ENCODE measurements around the gene LOXHD1.

LOXHD1 gene

GRCh38 chr18:46569211-46569610 is 87.8 kb downstream of the LOXHD1 start:
- H3K9ac ChIP-seq (ENCODE audit: low read length in 5 of 5), result no peak overlapping the region
- H3K4me1 ChIP-seq (ENCODE audit: control insufficient read depth in 5 of 5, insufficient read depth in 5 of 5, low read length in 5 of 5), result no peaks in the 10 kb centered on the region
- H3K36me3 ChIP-seq (ENCODE audit: control insufficient read depth in 5 of 5, insufficient read depth in 5 of 5, low read length in 5 of 5), result peaks cover 0 to 8% (median 4%) of the 10 kb centered on the region in 5 donors
- H3K9me3 ChIP-seq (ENCODE audit: control insufficient read depth in 5 of 5, low read length in 5 of 5), result no peaks in the 10 kb centered on the region
- H3K4me3 ChIP-seq (ENCODE audit: low read depth in 1 of 5, low read length in 5 of 5), result no peak overlapping the region
- H3K27me3 ChIP-seq (ENCODE audit: control insufficient read depth in 5 of 5, insufficient read depth in 4 of 5, low read length in 5 of 5), result no peaks in the 10 kb centered on the region
- H3K27ac ChIP-seq (ENCODE audit: low read depth, low read length), result no peak overlapping the region

GRCh38 chr18:46567196-46567595 is 89.8 kb downstream of the LOXHD1 start:
- Histone ChIP-seq H3K9me3 (ENCODE audit: control insufficient read depth in 5 of 5, low read length in 5 of 5) (no peaks in the 10 kb centered on the region), H3K4me1 (ENCODE audit: control insufficient read depth in 5 of 5, insufficient read depth in 5 of 5, low read length in 5 of 5) (peaks cover 0 to 3% (median 0%) of the 10 kb centered on the region in 5 donors), H3K9ac (ENCODE audit: low read length in 5 of 5) (no peak overlapping the region), H3K36me3 (ENCODE audit: control insufficient read depth in 5 of 5, insufficient read depth in 5 of 5, low read length in 5 of 5) (peaks cover 0 to 8% (median 4%) of the 10 kb centered on the region in 5 donors), H3K27ac (ENCODE audit: low read depth, low read length) (no peak overlapping the region), H3K4me3 (ENCODE audit: low read depth in 1 of 5, low read length in 5 of 5) (no peak overlapping the region), H3K27me3 (ENCODE audit: control insufficient read depth in 5 of 5, insufficient read depth in 4 of 5, low read length in 5 of 5) (peaks cover 0 to 4% (median 0%) of the 10 kb centered on the region in 5 donors)

- Histone ChIP-seq H3K27me3 (ENCODE audit: control insufficient read depth in 5 of 5, insufficient read depth in 4 of 5, low read length in 5 of 5) (peaks cover 0 to 4% (median 0%) of the 10 kb centered on the region in 5 donors), H3K9me3 (ENCODE audit: control insufficient read depth in 5 of 5, low read length in 5 of 5) (no peaks in the 10 kb centered on the region), H3K9ac (ENCODE audit: low read length in 5 of 5) (no peak overlapping the region), H3K4me1 (ENCODE audit: control insufficient read depth in 5 of 5, insufficient read depth in 5 of 5, low read length in 5 of 5) (peaks cover 0 to 3% (median 0%) of the 10 kb centered on the region in 5 donors), H3K36me3 (ENCODE audit: control insufficient read depth in 5 of 5, insufficient read depth in 5 of 5, low read length in 5 of 5) (peaks cover 0 to 8% (median 4%) of the 10 kb centered on the region in 5 donors), H3K4me3 (ENCODE audit: low read depth in 1 of 5, low read length in 5 of 5) (no peak overlapping the region), H3K27ac (ENCODE audit: low read depth, low read length) (no peak overlapping the region)
Measured at GRCh38 chr18:46566111-46566510, 90.9 kb downstream of the LOXHD1 start.

DNA sequence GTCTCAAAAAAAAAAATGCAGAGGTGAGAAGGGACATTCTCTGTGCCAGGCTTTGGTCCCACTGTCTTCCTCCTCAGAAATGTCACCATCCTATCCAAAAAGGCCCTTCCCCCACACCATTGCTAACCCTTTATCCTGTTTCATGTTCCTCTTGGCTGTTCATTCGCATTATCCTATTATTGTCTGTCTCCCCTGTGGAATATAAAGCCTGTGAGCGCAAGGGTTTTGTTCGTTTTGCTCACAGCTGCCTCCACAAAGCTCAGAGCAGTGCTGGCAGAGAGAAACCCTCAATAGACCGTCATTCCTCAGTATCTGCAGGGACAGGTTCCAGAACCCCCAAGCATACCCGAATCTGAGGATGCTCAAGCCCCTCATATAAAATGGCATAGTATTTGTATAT is 91.8 kb downstream of the LOXHD1 start:
- Histone ChIP-seq H3K4me1 (ENCODE audit: control insufficient read depth in 5 of 5, insufficient read depth in 5 of 5, low read length in 5 of 5) (peaks cover 0 to 3% (median 0%) of the 10 kb centered on the region in 5 donors), H3K4me3 (ENCODE audit: low read depth in 1 of 5, low read length in 5 of 5) (no peak overlapping the region), H3K27ac (ENCODE audit: low read depth, low read length) (no peak overlapping the region)

DNA sequence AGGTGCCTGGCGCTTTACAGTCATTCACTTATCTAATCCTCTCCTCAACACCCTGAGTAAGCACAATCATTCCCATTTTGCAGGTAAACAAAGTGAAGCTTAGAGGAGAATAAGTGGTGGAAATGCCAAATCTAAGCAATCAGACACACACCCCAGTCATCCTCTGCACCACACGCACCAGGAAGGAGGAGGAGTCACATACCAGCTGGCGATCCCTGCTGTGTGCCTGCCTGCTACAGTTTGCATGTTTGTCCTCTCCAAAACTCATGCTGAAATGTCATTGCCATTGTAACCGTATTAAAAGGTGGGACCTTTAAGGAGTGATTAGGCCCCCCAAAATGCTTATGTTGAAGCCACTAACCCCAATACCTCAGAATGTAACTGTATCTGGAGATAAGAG is 93.7 kb downstream of the LOXHD1 start:
- H3K27me3 ChIP-seq (ENCODE audit: control insufficient read depth in 5 of 5, insufficient read depth in 4 of 5, low read length in 5 of 5), result peaks cover 0 to 4% (median 0%) of the 10 kb centered on the region in 5 donors
- H3K27ac ChIP-seq (ENCODE audit: low read depth, low read length), result no peak overlapping the region
- no peaks in the 10 kb centered on the region for H3K36me3 ChIP-seq (ENCODE audit: control insufficient read depth in 5 of 5, insufficient read depth in 5 of 5, low read length in 5 of 5)
- H3K4me1 ChIP-seq (ENCODE audit: control insufficient read depth in 5 of 5, insufficient read depth in 5 of 5, low read length in 5 of 5), result peaks cover 0 to 3% (median 0%) of the 10 kb centered on the region in 5 donors
- no peak overlapping the region for H3K4me3 ChIP-seq (ENCODE audit: low read depth in 1 of 5, low read length in 5 of 5)
- no peaks in the 10 kb centered on the region for H3K9me3 ChIP-seq (ENCODE audit: control insufficient read depth in 5 of 5, low read length in 5 of 5)
- H3K9ac ChIP-seq (ENCODE audit: low read length in 5 of 5), result no peak overlapping the region

More for the DNA sequence above, 91.8 kb downstream of the LOXHD1 start:
- H3K36me3 ChIP-seq (ENCODE audit: control insufficient read depth in 5 of 5, insufficient read depth in 5 of 5, low read length in 5 of 5), result peaks cover 0 to 8% (median 4%) of the 10 kb centered on the region in 5 donors
- peaks cover 0 to 4% (median 0%) of the 10 kb centered on the region in 5 donors for H3K27me3 ChIP-seq (ENCODE audit: control insufficient read depth in 5 of 5, insufficient read depth in 4 of 5, low read length in 5 of 5)
- no peaks in the 10 kb centered on the region for H3K9me3 ChIP-seq (ENCODE audit: control insufficient read depth in 5 of 5, low read length in 5 of 5)
- H3K9ac ChIP-seq (ENCODE audit: low read length in 5 of 5), result no peak overlapping the region

DNA sequence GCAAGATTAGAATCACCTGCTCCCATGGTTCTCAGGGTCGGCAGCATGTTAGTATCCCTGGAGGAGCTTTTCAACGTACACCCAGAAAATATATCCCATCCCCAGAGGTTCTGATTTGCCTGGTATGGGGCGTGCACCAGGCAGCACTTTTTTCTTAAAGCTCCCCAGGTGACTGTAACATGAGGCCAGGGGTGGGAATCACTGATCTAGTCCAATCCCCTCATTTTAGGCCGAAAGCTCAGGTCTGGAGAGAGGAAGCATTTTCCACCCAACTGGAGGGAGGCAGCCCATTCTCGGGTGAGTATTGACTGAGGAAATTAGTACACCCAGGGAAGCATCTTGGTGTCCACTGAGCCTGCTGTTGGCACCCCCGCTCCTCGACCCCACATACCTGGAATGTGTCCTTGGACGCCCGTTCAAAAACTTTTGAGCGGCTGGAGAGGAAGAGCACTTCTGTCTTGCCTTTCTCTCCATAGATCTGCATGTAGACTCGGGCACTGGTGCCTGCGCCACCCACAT is 94.3 kb downstream of the LOXHD1 start:
- H3K4me3 ChIP-seq (ENCODE audit: low read depth in 1 of 5, low read length in 5 of 5), result no peak overlapping the region
- H3K4me1 ChIP-seq (ENCODE audit: control insufficient read depth in 5 of 5, insufficient read depth in 5 of 5, low read length in 5 of 5), result peaks cover 0 to 3% (median 0%) of the 10 kb centered on the region in 5 donors

GRCh38 chr18:46560671-46561045 is 96.4 kb downstream of the LOXHD1 start:
- H3K36me3 ChIP-seq (ENCODE audit: control insufficient read depth in 5 of 5, insufficient read depth in 5 of 5, low read length in 5 of 5), result no peaks in the 10 kb centered on the region
- no peaks in the 10 kb centered on the region for H3K9me3 ChIP-seq (ENCODE audit: control insufficient read depth in 5 of 5, low read length in 5 of 5)

More for the DNA sequence above, 94.3 kb downstream of the LOXHD1 start:
- H3K36me3 ChIP-seq (ENCODE audit: control insufficient read depth in 5 of 5, insufficient read depth in 5 of 5, low read length in 5 of 5), result no peaks in the 10 kb centered on the region
- peaks cover 0 to 4% (median 0%) of the 10 kb centered on the region in 5 donors for H3K27me3 ChIP-seq (ENCODE audit: control insufficient read depth in 5 of 5, insufficient read depth in 4 of 5, low read length in 5 of 5)
- no peaks in the 10 kb centered on the region for H3K9me3 ChIP-seq (ENCODE audit: control insufficient read depth in 5 of 5, low read length in 5 of 5)
- no peak overlapping the region for H3K9ac ChIP-seq (ENCODE audit: low read length in 5 of 5)
- H3K27ac ChIP-seq (ENCODE audit: low read depth, low read length), result no peak overlapping the region

GRCh38 chr18:46559946-46560670 is 96.9 kb downstream of the LOXHD1 start:
- no peak overlapping the region for H3K27ac ChIP-seq (ENCODE audit: low read depth, low read length)
- no peaks in the 10 kb centered on the region for H3K36me3 ChIP-seq (ENCODE audit: control insufficient read depth in 5 of 5, insufficient read depth in 5 of 5, low read length in 5 of 5)

More at GRCh38 chr18:46560671-46561045, 96.4 kb downstream of the LOXHD1 start:
- no peak overlapping the region for H3K9ac ChIP-seq (ENCODE audit: low read length in 5 of 5)
- peaks cover 0 to 3% (median 0%) of the 10 kb centered on the region in 5 donors for H3K4me1 ChIP-seq (ENCODE audit: control insufficient read depth in 5 of 5, insufficient read depth in 5 of 5, low read length in 5 of 5)
- no peak overlapping the region for H3K27ac ChIP-seq (ENCODE audit: low read depth, low read length)
- peaks cover 0 to 4% (median 0%) of the 10 kb centered on the region in 5 donors for H3K27me3 ChIP-seq (ENCODE audit: control insufficient read depth in 5 of 5, insufficient read depth in 4 of 5, low read length in 5 of 5)
- no peak overlapping the region for H3K4me3 ChIP-seq (ENCODE audit: low read depth in 1 of 5, low read length in 5 of 5)

DNA sequence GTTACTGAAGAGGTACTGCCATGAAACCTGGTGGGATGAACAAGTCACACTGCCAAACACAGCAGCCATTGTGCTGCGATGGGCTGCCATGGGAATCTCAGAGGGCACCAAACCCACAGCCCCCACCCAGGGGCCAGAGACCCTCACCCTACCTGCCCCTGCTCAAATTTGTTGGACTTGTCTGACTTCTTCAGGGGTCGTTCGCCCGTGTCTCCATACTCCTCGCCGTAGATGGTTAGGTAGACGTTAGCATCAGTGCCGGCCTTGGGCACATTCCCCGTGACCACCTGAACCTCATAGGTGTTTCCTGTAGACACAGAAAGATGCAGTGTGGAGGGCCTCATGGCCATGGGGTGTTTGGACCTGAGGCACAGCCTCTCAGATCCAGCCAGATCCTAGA is 97.7 kb downstream of the LOXHD1 start:
- peaks cover 0 to 3% (median 0%) of the 10 kb centered on the region in 5 donors for H3K4me1 ChIP-seq (ENCODE audit: control insufficient read depth in 5 of 5, insufficient read depth in 5 of 5, low read length in 5 of 5)
- no peak overlapping the region for H3K9ac ChIP-seq (ENCODE audit: low read length in 5 of 5)
- no peaks in the 10 kb centered on the region for H3K9me3 ChIP-seq (ENCODE audit: control insufficient read depth in 5 of 5, low read length in 5 of 5)
- no peak overlapping the region for H3K4me3 ChIP-seq (ENCODE audit: low read depth in 1 of 5, low read length in 5 of 5)
- no peak overlapping the region for H3K27ac ChIP-seq (ENCODE audit: low read depth, low read length)
- H3K36me3 ChIP-seq (ENCODE audit: control insufficient read depth in 5 of 5, insufficient read depth in 5 of 5, low read length in 5 of 5), result no peaks in the 10 kb centered on the region
- peaks cover 0 to 4% (median 0%) of the 10 kb centered on the region in 5 donors for H3K27me3 ChIP-seq (ENCODE audit: control insufficient read depth in 5 of 5, insufficient read depth in 4 of 5, low read length in 5 of 5)

More at GRCh38 chr18:46559946-46560670, 96.9 kb downstream of the LOXHD1 start:
- no peaks in the 10 kb centered on the region for H3K9me3 ChIP-seq (ENCODE audit: control insufficient read depth in 5 of 5, low read length in 5 of 5)
- peaks cover 0 to 4% (median 0%) of the 10 kb centered on the region in 5 donors for H3K27me3 ChIP-seq (ENCODE audit: control insufficient read depth in 5 of 5, insufficient read depth in 4 of 5, low read length in 5 of 5)
- H3K4me1 ChIP-seq (ENCODE audit: control insufficient read depth in 5 of 5, insufficient read depth in 5 of 5, low read length in 5 of 5), result peaks cover 0 to 3% (median 0%) of the 10 kb centered on the region in 5 donors
- H3K9ac ChIP-seq (ENCODE audit: low read length in 5 of 5), result no peak overlapping the region
- no peak overlapping the region for H3K4me3 ChIP-seq (ENCODE audit: low read depth in 1 of 5, low read length in 5 of 5)

DNA sequence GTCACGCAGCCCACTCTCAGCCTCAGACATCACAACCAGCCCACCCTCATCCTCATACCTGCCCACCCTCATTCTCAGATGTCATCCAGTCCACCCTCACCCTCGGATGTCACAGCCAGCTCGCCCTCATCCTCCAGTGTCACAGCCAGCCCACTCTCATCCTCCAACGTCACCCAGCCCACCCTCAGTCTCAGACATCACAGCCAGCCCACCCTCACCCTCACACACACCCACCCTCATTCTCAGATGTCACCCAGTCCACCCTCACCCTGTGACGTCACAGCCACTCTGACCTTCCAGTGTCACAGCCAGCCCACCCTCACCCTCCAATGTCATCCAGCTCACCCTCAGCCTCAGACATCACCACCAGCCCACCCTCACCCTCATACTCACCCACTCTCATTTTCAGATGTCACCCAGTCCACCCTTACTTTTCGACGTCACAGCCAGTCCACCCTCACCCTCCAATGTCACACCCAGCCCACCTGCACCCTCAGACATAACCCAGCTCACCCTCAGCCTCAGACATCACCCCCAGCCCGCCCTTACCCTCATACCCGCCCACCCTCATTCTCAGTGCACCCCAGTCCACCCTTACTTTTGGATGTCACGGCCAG is 100.3 kb downstream of the LOXHD1 start:
- H3K27ac ChIP-seq (ENCODE audit: low read depth, low read length), result no peak overlapping the region
- H3K27me3 ChIP-seq (ENCODE audit: control insufficient read depth in 5 of 5, insufficient read depth in 4 of 5, low read length in 5 of 5), result no peaks in the 10 kb centered on the region
- no peaks in the 10 kb centered on the region for H3K9me3 ChIP-seq (ENCODE audit: control insufficient read depth in 5 of 5, low read length in 5 of 5)
- no peaks in the 10 kb centered on the region for H3K4me1 ChIP-seq (ENCODE audit: control insufficient read depth in 5 of 5, insufficient read depth in 5 of 5, low read length in 5 of 5)
- no peaks in the 10 kb centered on the region for H3K36me3 ChIP-seq (ENCODE audit: control insufficient read depth in 5 of 5, insufficient read depth in 5 of 5, low read length in 5 of 5)
- H3K9ac ChIP-seq (ENCODE audit: low read length in 5 of 5), result no peak overlapping the region
- no peak overlapping the region for H3K4me3 ChIP-seq (ENCODE audit: low read depth in 1 of 5, low read length in 5 of 5)
